SK-MEL-5 (cell line): ENCODE measurements around the gene HCRT. TPM values are rescaled to one million over a fixed set of nuclear protein-coding genes. Genes with fewer than 3 reads are reported as not detected.
"Not testable (repeated sequence)": the region's sequence is repeated elsewhere in the genome, so short reads cannot be mapped to it uniquely, and the experiment has no call there.

ENCODE experiments used
- DNase-seq: peaks from one replicate; pipeline ENCODE4 v3.0.0-alpha.2; 2016; ENCODE audit warnings: low read depth, low spot score
- in situ Hi-C: cut with HindIII; loops from 2 replicates; pipeline ENCODE4 v1.10.0; 2016; ENCODE audit warnings: low sequenced_read_pairs, high pct_unique_total_duplicates, low pct_unique_long_range_greater_than_20kb
- polyA plus RNA-seq, 2 experiments: library from polyadenylated mRNA; depleted of rRNA; stranded (reverse); fragments of >200 nt; gene quantifications; 2 replicates each; pipeline ENCODE4 v1.2.3, GENCODE V29; 2015
- total RNA-seq: library from RNA; depleted of rRNA; stranded (reverse); fragments of >200 nt; shearing (Covaris generic); gene quantifications from 2 replicates; pipeline ENCODE4 v1.2.3, GENCODE V29; 2014; rRNA removed

The HCRT gene, protein sequence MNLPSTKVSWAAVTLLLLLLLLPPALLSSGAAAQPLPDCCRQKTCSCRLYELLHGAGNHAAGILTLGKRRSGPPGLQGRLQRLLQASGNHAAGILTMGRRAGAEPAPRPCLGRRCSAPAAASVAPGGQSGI
- not detected in 2 replicates for total RNA-seq
- polyA plus RNA-seq (2015; cell fraction: cytosol; rRNA removed): not detected in 2 replicates
- polyA plus RNA-seq (2015; cell fraction: nucleus; rRNA removed): not detected in 2 replicates

DNA sequence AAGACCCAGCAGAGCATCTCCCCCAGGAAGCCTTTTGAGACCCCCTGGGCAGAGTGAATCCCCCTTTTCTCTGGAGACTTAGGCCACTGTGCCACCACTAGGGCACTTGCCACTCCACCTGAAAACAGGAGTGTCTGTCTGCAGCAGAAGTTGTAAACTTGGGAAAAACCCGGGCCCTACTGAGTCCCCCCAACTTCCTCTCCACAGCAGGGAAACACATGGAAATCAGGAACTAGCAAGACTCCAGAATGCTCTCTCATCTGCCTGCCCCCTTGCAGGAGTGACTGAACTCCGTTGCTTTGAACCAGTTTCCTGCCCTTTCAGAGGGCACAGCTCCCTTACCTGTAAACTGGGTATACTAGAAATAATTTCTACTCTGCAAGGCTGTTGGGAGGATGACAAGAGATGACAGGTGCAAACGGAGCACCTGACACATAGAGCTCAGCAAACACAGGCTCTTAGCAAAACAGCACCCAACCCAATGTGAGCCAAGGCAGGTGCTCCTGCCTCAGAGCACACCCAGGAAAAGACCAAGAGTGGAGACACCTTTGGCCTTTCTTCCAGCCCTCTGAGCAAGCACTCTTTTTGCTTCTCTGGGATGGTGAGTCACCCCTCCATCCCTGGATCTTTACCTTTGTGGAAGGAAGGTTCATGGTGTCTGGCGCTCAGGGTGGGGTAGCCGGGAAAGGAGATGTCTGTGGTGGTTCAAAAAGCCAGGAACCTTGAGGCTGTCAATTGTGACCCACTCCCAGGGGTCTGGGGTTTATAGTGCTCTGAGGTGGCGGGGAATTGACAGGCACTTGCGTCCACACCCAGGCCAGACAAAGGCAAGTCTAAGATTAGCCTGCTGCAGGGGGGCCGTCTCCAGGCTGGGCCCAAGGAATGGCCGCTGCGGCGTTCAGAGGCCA, at the start of gene HCRT:
HCRT (minus strand) TSS at position 740 of the 908 bp plus-strand sequence; CDS start at position 653, 87 bp downstream.
- DNase-seq: no peak
- in situ Hi-C loops: no loop called here

GRCh38 chr17:42233994-42234393, 48.7 kb upstream of the HCRT start:
- in situ Hi-C loops: no loop called here

GRCh38 chr17:42233156-42233555, 47.9 kb upstream of the HCRT start:
- in situ Hi-C loops: no loop called here
- DNase-seq: no peak

More at GRCh38 chr17:42233994-42234393, 48.7 kb upstream of the HCRT start:
- DNase-seq: no peak

DNA sequence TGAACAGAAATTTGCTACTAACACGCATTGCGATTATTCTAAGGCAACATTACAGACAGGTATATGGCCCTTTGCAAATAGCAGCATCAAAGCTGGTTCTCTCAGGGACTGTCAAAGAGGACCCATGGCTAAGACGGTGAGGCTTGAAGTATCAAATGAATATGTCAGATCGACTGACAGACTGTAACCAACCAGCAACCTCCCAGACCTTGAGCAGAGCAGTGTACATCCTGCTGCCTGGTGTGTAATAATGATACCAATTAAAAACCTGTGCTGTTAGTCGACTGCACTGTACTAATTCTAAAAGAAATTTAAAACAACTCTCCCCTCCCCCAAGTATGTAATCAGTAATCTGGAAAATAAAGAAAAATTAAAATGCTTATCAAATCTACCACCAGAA, 45.0 kb upstream of the HCRT start:
- DNase-seq: no peak
- in situ Hi-C loops: no loop called here

GRCh38 chr17:42227849-42228700, 42.8 kb upstream of the HCRT start:
- in situ Hi-C loops: no loop called here
- no peak for DNase-seq

GRCh38 chr17:42225646-42226045, 40.4 kb upstream of the HCRT start:
- DNase-seq: no peak
- in situ Hi-C loops: no loop called here

- no peak for DNase-seq
- in situ Hi-C loops: no loop called here
Measured at GRCh38 chr17:42224651-42225050, 39.4 kb upstream of the HCRT start.

DNA sequence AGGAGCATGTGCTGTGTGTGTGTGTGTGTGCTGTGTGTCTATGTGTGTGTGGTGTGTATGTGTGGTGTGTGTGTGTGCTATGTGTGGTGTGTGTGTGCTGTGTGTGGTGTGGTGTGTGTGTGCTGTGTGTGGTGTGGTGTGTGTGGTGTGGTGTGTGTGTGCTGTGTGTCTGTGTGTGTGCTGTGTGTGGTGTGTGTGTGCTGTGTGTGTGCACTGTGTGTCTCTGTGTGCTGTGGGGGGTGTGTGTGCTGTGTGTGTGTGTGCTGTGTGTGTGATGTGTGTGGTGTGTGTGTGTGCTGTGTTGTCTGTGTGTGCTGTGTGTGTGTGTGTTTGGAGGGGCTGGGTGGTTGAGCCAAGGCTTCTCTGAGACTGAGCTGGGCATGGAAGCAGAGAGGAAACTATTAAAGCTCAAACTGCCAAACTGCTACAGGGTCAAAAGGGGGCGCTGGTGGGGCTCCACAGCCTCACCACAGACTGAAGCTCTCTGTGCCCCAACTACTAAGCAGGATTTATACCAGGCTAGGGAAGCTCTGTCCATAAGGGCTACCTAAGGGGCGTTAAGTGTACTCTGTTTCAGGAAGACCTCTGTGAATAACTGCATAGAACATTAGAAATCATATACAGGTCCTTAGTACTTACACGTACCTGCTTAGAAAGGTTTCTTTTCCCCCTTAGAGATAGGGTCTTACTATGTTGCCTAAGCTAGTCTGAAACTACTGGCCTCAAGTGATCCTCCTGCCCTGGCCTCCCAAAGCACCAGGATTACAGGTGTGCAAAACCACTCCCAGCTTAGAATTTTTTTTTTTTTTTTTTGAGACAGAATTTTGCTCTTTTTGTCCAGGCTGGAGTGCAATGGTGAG, 36.9 kb upstream of the HCRT start:
- DNase-seq: peak; percentile 77
- in situ Hi-C loops: no loop called here

GRCh38 chr17:42219280-42219679, 34.0 kb upstream of the HCRT start:
- in situ Hi-C loops, DNase-seq: not testable (repeated sequence)

GRCh38 chr17:42214156-42214555, 28.9 kb upstream of the HCRT start:
- DNase-seq: no peak
- in situ Hi-C loops: no loop called here

DNA sequence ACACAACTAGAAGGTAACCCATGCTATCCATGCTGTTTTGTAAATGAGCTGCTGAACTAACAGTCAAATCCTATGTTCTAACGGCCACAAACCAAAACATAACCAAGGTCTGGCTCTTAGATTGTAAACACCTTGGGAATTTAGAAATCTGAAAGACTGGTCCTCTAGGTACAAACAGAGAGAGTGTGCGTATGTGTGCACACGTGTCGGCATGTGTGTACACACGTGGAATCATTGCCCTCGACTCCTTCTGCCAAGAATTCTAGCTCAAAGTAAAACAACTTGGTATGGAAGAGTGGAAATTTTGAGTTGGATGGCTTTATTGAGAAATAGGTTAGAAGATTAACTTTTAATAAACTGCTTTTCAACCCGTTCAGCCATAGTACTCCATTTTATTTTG, 27.1 kb upstream of the HCRT start:
- no peak for DNase-seq
- in situ Hi-C loops: no loop called here

GRCh38 chr17:42211921-42212341, 26.7 kb upstream of the HCRT start:
- DNase-seq, in situ Hi-C loops: not testable (repeated sequence)

DNA sequence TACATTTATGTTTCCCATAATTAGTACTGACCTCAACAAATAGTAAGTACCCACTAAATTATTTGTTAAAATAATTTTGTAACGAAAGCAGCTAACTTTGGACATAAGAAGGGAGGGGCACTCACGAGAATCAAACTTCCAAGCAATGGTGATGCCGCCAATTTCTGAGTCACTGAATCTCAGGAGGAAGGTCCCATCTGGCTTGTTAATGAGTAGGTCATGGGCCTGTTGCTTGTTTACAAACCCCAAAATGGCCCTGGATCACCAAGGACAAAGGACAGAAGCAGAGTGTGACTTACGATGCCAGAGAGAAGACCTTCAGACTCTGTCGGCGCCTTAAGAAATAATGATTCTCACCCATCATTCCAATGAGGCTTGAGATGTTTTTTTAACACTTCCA, 24.8 kb upstream of the HCRT start:
- DNase-seq: no peak
- in situ Hi-C loops: no loop called here

GRCh38 chr17:42206153-42206612, 20.9 kb upstream of the HCRT start:
- in situ Hi-C loops, DNase-seq: not testable (repeated sequence)

GRCh38 chr17:42203354-42203753, 18.1 kb upstream of the HCRT start:
- DNase-seq: no peak
- in situ Hi-C loops: no loop called here

- no peak for DNase-seq
- in situ Hi-C loops: no loop called here
Measured at GRCh38 chr17:42202696-42203095, 17.4 kb upstream of the HCRT start.

GRCh38 chr17:42202159-42202558, 16.9 kb upstream of the HCRT start:
- DNase-seq: no peak
- in situ Hi-C loops: no loop called here
